SHP77 (cell line): ENCODE measurements around the gene GABBR1.

ENCODE experiments used
- DNase-seq, 2 experiments: peaks; one replicate each; lab custom pipeline; 2025; lab: John Stamatoyannopoulos, UW

Gene GABBR1

GRCh38 chr6:29653452-29654038 lies 20.6 kb upstream of the GABBR1 start:
- DNase-seq, result peak; percentile 66 to 83

GRCh38 chr6:29652198-29652584 lies 19.2 kb upstream of the GABBR1 start:
- DNase-seq, result no peak

GRCh38 chr6:29651413-29652197 lies 18.6 kb upstream of the GABBR1 start:
- DNase-seq, result peak; percentile 9 to 18

GRCh38 chr6:29649701-29650673 lies 17.0 kb upstream of the GABBR1 start:
- DNase-seq, result peak; percentile 96 to 97

- peak; percentile 14 to 47 for DNase-seq
Measured at GRCh38 chr6:29647927-29648642, 15.1 kb upstream of the GABBR1 start.

- no peak for DNase-seq
Measured at GRCh38 chr6:29641430-29642148, 8.6 kb upstream of the GABBR1 start.

- no peak for DNase-seq
Measured at GRCh38 chr6:29637247-29637646, 4.3 kb upstream of the GABBR1 start.

- DNase-seq, result no peak
Measured at GRCh38 chr6:29633534-29633905, 537 bp upstream of the GABBR1 start.

GRCh38 chr6:29631860-29632731 lies 887 bp downstream of the GABBR1 start:
- DNase-seq, result peak in 1 of 2 experiments; percentile 15

GRCh38 chr6:29631209-29631810 lies 1.7 kb downstream of the GABBR1 start:
- no peak for DNase-seq

GRCh38 chr6:29630315-29630714 lies 2.7 kb downstream of the GABBR1 start:
- no peak for DNase-seq

GRCh38 chr6:29629571-29629970 lies 3.4 kb downstream of the GABBR1 start:
- DNase-seq, result no peak

GRCh38 chr6:29628419-29629281 lies 4.3 kb downstream of the GABBR1 start:
- DNase-seq, result peak; percentile 72 to 85

GRCh38 chr6:29627755-29628418 lies 5.1 kb downstream of the GABBR1 start:
- peak; percentile 44 to 50 for DNase-seq

GRCh38 chr6:29626948-29627754 lies 5.8 kb downstream of the GABBR1 start:
- no peak for DNase-seq

GRCh38 chr6:29625337-29625930 lies 7.5 kb downstream of the GABBR1 start:
- no peak for DNase-seq

- DNase-seq, result no peak
Measured at GRCh38 chr6:29624520-29624961, 8.4 kb downstream of the GABBR1 start.
